Measurements from ENCODE around the gene OVOL3.

OVOL3 gene

GRCh38 chr19:36099166-36099785 lies 11.7 kb upstream of the OVOL3 start:
- H3K27me3 ChIP-seq (ENCODE audit: control insufficient read depth, insufficient read depth, low read length, poor library complexity, severe bottlenecking): no peaks in the 10 kb centered on the region
- no peak overlapping the region for H3K27ac ChIP-seq (ENCODE audit: insufficient read depth, low read depth, low read length, poor library complexity, severe bottlenecking)
- H3K36me3 ChIP-seq (ENCODE audit: control insufficient read depth, insufficient read depth, low read length): peaks cover 38% of the 10 kb centered on the region
- WGBS, 2 experiments: 94% methylated on average over 19 of the region's 19 CpGs
- no peak overlapping the region for H3K4me3 ChIP-seq (ENCODE audit: insufficient read depth, low read depth, low read length)
- H3K9me3 ChIP-seq (ENCODE audit: control insufficient read depth, low read length): no peaks in the 10 kb centered on the region
- H3K4me1 ChIP-seq (ENCODE audit: control insufficient read depth, insufficient read depth, low read length): no peaks in the 10 kb centered on the region

GRCh38 chr19:36100476-36100875 lies 10.5 kb upstream of the OVOL3 start:
- Histone ChIP-seq H3K9me3 (ENCODE audit: control insufficient read depth, low read length) (no peaks in the 10 kb centered on the region), H3K4me3 (ENCODE audit: insufficient read depth, low read depth, low read length) (no peak overlapping the region), H3K27ac (ENCODE audit: insufficient read depth, low read depth, low read length, poor library complexity, severe bottlenecking) (no peak overlapping the region), H3K36me3 (ENCODE audit: control insufficient read depth, insufficient read depth, low read length) (peaks cover 43% of the 10 kb centered on the region), H3K4me1 (ENCODE audit: control insufficient read depth, insufficient read depth, low read length) (no peaks in the 10 kb centered on the region), H3K27me3 (ENCODE audit: control insufficient read depth, insufficient read depth, low read length, poor library complexity, severe bottlenecking) (no peaks in the 10 kb centered on the region)
- 95 to 97% methylated on average over 5 of the region's 5 CpGs for WGBS, 2 experiments

GRCh38 chr19:36101550-36102327 lies 9.2 kb upstream of the OVOL3 start:
- WGBS, 2 experiments: 91 to 92% methylated on average over 27 of the region's 27 CpGs

GRCh38 chr19:36103040-36103626 lies 7.8 kb upstream of the OVOL3 start:
- H3K27me3 ChIP-seq (ENCODE audit: control insufficient read depth, insufficient read depth, low read length, poor library complexity, severe bottlenecking): no peaks in the 10 kb centered on the region
- no peak overlapping the region for H3K27ac ChIP-seq (ENCODE audit: insufficient read depth, low read depth, low read length, poor library complexity, severe bottlenecking)
- H3K36me3 ChIP-seq (ENCODE audit: control insufficient read depth, insufficient read depth, low read length): peaks cover 39% of the 10 kb centered on the region
- 96% methylated on average over 24 of the region's 24 CpGs for WGBS, 2 experiments
- no peaks in the 10 kb centered on the region for H3K4me1 ChIP-seq (ENCODE audit: control insufficient read depth, insufficient read depth, low read length)
- H3K4me3 ChIP-seq (ENCODE audit: insufficient read depth, low read depth, low read length): no peak overlapping the region
- H3K9me3 ChIP-seq (ENCODE audit: control insufficient read depth, low read length): no peaks in the 10 kb centered on the region

More at GRCh38 chr19:36101550-36102327, 9.2 kb upstream of the OVOL3 start:
- peaks cover 42% of the 10 kb centered on the region for H3K36me3 ChIP-seq (ENCODE audit: control insufficient read depth, insufficient read depth, low read length)
- no peak overlapping the region for H3K4me3 ChIP-seq (ENCODE audit: insufficient read depth, low read depth, low read length)
- no peak overlapping the region for H3K27ac ChIP-seq (ENCODE audit: insufficient read depth, low read depth, low read length, poor library complexity, severe bottlenecking)
- H3K4me1 ChIP-seq (ENCODE audit: control insufficient read depth, insufficient read depth, low read length): no peaks in the 10 kb centered on the region
- H3K9me3 ChIP-seq (ENCODE audit: control insufficient read depth, low read length): no peaks in the 10 kb centered on the region
- no peaks in the 10 kb centered on the region for H3K27me3 ChIP-seq (ENCODE audit: control insufficient read depth, insufficient read depth, low read length, poor library complexity, severe bottlenecking)

- H3K36me3 ChIP-seq (ENCODE audit: control insufficient read depth, insufficient read depth, low read length): peaks cover 39% of the 10 kb centered on the region
- H3K27ac ChIP-seq (ENCODE audit: insufficient read depth, low read depth, low read length, poor library complexity, severe bottlenecking): no peak overlapping the region
- 95 to 96% methylated on average over 12 of the region's 12 CpGs for WGBS, 2 experiments
- H3K4me3 ChIP-seq (ENCODE audit: insufficient read depth, low read depth, low read length): no peak overlapping the region
- H3K4me1 ChIP-seq (ENCODE audit: control insufficient read depth, insufficient read depth, low read length): no peaks in the 10 kb centered on the region
- H3K9me3 ChIP-seq (ENCODE audit: control insufficient read depth, low read length): no peaks in the 10 kb centered on the region
- no peaks in the 10 kb centered on the region for H3K27me3 ChIP-seq (ENCODE audit: control insufficient read depth, insufficient read depth, low read length, poor library complexity, severe bottlenecking)
Observed at GRCh38 chr19:36103842-36104552, 6.9 kb upstream of the OVOL3 start.

GRCh38 chr19:36106441-36106840 lies 4.5 kb upstream of the OVOL3 start:
- Histone ChIP-seq H3K4me3 (ENCODE audit: insufficient read depth, low read depth, low read length) (no peak overlapping the region), H3K27ac (ENCODE audit: insufficient read depth, low read depth, low read length, poor library complexity, severe bottlenecking) (no peak overlapping the region), H3K36me3 (ENCODE audit: control insufficient read depth, insufficient read depth, low read length) (peaks cover 33% of the 10 kb centered on the region), H3K9me3 (ENCODE audit: control insufficient read depth, low read length) (no peaks in the 10 kb centered on the region), H3K4me1 (ENCODE audit: control insufficient read depth, insufficient read depth, low read length) (peaks cover 8% of the 10 kb centered on the region), H3K27me3 (ENCODE audit: control insufficient read depth, insufficient read depth, low read length, poor library complexity, severe bottlenecking) (no peaks in the 10 kb centered on the region)
- WGBS, 2 experiments: 93 to 98% methylated on average over 6 of the region's 6 CpGs

GRCh38 chr19:36106991-36107390 lies 4.0 kb upstream of the OVOL3 start:
- Histone ChIP-seq H3K4me3 (ENCODE audit: insufficient read depth, low read depth, low read length) (no peak overlapping the region), H3K9me3 (ENCODE audit: control insufficient read depth, low read length) (no peaks in the 10 kb centered on the region), H3K27ac (ENCODE audit: insufficient read depth, low read depth, low read length, poor library complexity, severe bottlenecking) (no peak overlapping the region), H3K36me3 (ENCODE audit: control insufficient read depth, insufficient read depth, low read length) (peaks cover 33% of the 10 kb centered on the region), H3K27me3 (ENCODE audit: control insufficient read depth, insufficient read depth, low read length, poor library complexity, severe bottlenecking) (no peaks in the 10 kb centered on the region), H3K4me1 (ENCODE audit: control insufficient read depth, insufficient read depth, low read length) (peaks cover 12% of the 10 kb centered on the region)
- WGBS, 2 experiments: 93 to 97% methylated on average over 5 of the region's 5 CpGs

GRCh38 chr19:36108684-36109083 lies 2.3 kb upstream of the OVOL3 start:
- Histone ChIP-seq H3K36me3 (ENCODE audit: control insufficient read depth, insufficient read depth, low read length) (peaks cover 19% of the 10 kb centered on the region), H3K27me3 (ENCODE audit: control insufficient read depth, insufficient read depth, low read length, poor library complexity, severe bottlenecking) (no peaks in the 10 kb centered on the region), H3K9me3 (ENCODE audit: control insufficient read depth, low read length) (no peaks in the 10 kb centered on the region), H3K4me1 (ENCODE audit: control insufficient read depth, insufficient read depth, low read length) (peaks cover 16% of the 10 kb centered on the region), H3K27ac (ENCODE audit: insufficient read depth, low read depth, low read length, poor library complexity, severe bottlenecking) (no peak overlapping the region), H3K4me3 (ENCODE audit: insufficient read depth, low read depth, low read length) (no peak overlapping the region)
- WGBS, 2 experiments: 95% methylated on average over 3 of the region's 3 CpGs

- Histone ChIP-seq H3K36me3 (ENCODE audit: control insufficient read depth, insufficient read depth, low read length) (no peaks in the 10 kb centered on the region), H3K4me1 (ENCODE audit: control insufficient read depth, insufficient read depth, low read length) (peaks cover 19% of the 10 kb centered on the region), H3K4me3 (ENCODE audit: insufficient read depth, low read depth, low read length) (no peak overlapping the region), H3K27me3 (ENCODE audit: control insufficient read depth, insufficient read depth, low read length, poor library complexity, severe bottlenecking) (no peaks in the 10 kb centered on the region), H3K27ac (ENCODE audit: insufficient read depth, low read depth, low read length, poor library complexity, severe bottlenecking) (peak overlapping the region; percentile 38), H3K9me3 (ENCODE audit: control insufficient read depth, low read length) (no peaks in the 10 kb centered on the region)
- WGBS, 2 experiments: 46 to 53% methylated on average over 13 of the region's 13 CpGs
Observed at GRCh38 chr19:36111200-36111539, 227 bp downstream of the OVOL3 start.

- Histone ChIP-seq H3K9me3 (ENCODE audit: control insufficient read depth, low read length) (no peaks in the 10 kb centered on the region), H3K27me3 (ENCODE audit: control insufficient read depth, insufficient read depth, low read length, poor library complexity, severe bottlenecking) (no peaks in the 10 kb centered on the region), H3K27ac (ENCODE audit: insufficient read depth, low read depth, low read length, poor library complexity, severe bottlenecking) (no peak overlapping the region), H3K4me1 (ENCODE audit: control insufficient read depth, insufficient read depth, low read length) (peaks cover 20% of the 10 kb centered on the region), H3K4me3 (ENCODE audit: insufficient read depth, low read depth, low read length) (no peak overlapping the region), H3K36me3 (ENCODE audit: control insufficient read depth, insufficient read depth, low read length) (no peaks in the 10 kb centered on the region)
- WGBS, 2 experiments: 96 to 97% methylated on average over 10 of the region's 10 CpGs
Observed at GRCh38 chr19:36112678-36113077, 1.7 kb downstream of the OVOL3 start.

Measured in ectodermal cell (in vitro differentiated cells).